ENCODE results near the gene PIGO.

The PIGO gene

GRCh38 chr9:35067056-35067455 is 29.3 kb downstream of the PIGO start:
- TF ChIP-seq, protein P1, sequence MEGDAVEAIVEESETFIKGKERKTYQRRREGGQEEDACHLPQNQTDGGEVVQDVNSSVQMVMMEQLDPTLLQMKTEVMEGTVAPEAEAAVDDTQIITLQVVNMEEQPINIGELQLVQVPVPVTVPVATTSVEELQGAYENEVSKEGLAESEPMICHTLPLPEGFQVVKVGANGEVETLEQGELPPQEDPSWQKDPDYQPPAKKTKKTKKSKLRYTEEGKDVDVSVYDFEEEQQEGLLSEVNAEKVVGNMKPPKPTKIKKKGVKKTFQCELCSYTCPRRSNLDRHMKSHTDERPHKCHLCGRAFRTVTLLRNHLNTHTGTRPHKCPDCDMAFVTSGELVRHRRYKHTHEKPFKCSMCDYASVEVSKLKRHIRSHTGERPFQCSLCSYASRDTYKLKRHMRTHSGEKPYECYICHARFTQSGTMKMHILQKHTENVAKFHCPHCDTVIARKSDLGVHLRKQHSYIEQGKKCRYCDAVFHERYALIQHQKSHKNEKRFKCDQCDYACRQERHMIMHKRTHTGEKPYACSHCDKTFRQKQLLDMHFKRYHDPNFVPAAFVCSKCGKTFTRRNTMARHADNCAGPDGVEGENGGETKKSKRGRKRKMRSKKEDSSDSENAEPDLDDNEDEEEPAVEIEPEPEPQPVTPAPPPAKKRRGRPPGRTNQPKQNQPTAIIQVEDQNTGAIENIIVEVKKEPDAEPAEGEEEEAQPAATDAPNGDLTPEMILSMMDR (IDR thresholded peaks at IDR 0.05; ENCODE audit: low read depth, low read length), result no peak
- DNase-seq (ENCODE audit: low read depth in 2 of 2), result no peak
- no peak overlapping the region for H3K4me3 ChIP-seq (replicated peaks in 1 of 2; ENCODE audit: low read depth in 2 of 2, low read length in 2 of 2)

DNA sequence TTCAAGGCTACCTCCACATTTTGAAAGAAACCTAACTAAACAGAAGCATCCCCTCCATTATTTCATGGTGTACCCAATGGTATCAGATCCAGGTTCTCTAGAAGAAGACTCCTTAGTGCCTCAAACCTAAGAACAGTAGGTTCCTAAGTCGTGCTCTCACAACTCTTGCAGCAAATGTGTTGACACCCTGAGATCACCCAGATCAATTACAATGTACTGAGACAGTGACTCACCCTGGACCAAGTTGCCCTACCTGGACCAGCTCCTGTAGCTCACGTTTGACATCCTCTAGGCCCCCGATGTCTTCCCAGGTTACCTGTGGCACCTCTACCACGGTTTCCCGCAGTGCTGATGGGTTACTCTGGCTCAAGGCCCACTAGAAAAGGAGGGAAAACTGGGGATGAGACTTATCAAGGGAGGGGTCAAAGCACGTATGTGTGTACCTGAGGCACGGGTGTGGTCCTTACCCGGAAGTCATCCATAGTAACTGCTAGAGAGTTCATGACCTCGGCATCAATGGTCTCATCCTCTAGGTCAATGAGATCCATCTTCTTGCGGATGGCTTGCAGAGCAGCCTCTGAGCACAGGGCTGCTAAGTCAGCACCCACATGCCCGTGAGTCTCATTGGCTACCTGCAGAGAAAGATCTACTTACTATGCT is 35.7 kb downstream of the PIGO start:
- no peak overlapping the region for H3K4me3 ChIP-seq (replicated peaks in 1 of 2; ENCODE audit: low read depth in 2 of 2, low read length in 2 of 2)
- TF ChIP-seq, protein P1 (IDR thresholded peaks at IDR 0.05; ENCODE audit: low read depth, low read length), result no peak
- no peak for DNase-seq (ENCODE audit: low read depth in 2 of 2)

GRCh38 chr9:35059438-35059837 is 37.0 kb downstream of the PIGO start:
- TF ChIP-seq, protein P1 (IDR thresholded peaks at IDR 0.05; ENCODE audit: low read depth, low read length), result no peak
- no peak overlapping the region for H3K4me3 ChIP-seq (replicated peaks in 1 of 2; ENCODE audit: low read depth in 2 of 2, low read length in 2 of 2)
- DNase-seq (ENCODE audit: low read depth in 2 of 2), result no peak

DNA sequence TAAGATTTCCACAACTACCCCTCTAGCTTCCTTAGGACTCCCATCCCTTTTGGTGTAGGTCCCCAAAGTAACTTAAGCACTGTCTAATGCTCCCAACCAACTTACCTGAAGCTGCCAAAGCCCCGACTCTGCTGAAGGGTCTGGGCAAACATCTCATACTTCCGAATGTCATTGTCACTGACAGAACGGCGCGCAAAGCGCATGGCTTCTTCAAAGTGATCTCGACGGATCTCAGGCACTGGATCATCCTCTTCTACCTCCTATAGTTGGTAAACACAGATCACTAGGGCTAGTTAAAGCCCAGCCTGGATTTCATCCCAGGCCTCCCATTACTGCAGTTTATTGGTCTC is 39.1 kb downstream of the PIGO start:
- TF ChIP-seq, protein P1 (IDR thresholded peaks at IDR 0.05; ENCODE audit: low read depth, low read length), result no peak
- H3K4me3 ChIP-seq (replicated peaks in 1 of 2; ENCODE audit: low read depth in 2 of 2, low read length in 2 of 2), result no peak overlapping the region
- DNase-seq (ENCODE audit: low read depth in 2 of 2), result no peak

DNA sequence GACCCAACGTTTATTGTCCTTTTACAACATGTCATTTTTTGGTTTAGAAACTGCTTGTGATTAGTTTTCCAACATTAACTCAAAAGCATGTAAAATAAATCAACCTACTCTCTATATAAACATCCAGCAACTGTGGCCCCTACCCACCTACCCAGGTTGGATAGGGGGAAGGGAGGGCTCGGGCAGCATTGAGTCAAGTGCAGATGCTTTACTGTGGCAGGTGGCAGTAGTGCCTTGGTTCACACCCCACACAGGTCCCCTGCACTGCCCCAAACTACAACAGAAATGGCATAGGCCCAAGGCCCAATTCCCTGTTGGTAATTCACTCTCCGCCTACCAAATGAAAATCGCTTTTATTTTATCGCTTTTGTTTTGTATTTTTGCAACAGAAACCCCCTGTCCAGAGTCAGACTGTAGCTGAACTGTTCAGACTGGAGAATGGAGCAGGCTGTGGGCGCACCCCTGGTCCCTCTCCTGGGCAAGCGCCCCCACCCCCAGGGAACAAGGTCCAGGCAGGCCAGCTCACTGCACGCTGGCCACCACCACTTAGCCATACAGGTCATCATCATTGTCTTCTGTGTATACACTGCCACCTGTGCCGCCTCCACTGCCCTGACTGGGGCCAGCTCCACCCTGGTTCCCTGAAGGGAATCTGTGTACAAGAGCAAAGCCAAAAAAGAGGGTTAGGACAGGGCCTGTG is 39.7 kb downstream of the PIGO start:
- TF ChIP-seq, protein P1 (IDR thresholded peaks at IDR 0.05; ENCODE audit: low read depth, low read length), result no peak
- DNase-seq (ENCODE audit: low read depth in 2 of 2), result no peak
- H3K4me3 ChIP-seq (replicated peaks in 1 of 2; ENCODE audit: low read depth in 2 of 2, low read length in 2 of 2), result no peak overlapping the region

DNA sequence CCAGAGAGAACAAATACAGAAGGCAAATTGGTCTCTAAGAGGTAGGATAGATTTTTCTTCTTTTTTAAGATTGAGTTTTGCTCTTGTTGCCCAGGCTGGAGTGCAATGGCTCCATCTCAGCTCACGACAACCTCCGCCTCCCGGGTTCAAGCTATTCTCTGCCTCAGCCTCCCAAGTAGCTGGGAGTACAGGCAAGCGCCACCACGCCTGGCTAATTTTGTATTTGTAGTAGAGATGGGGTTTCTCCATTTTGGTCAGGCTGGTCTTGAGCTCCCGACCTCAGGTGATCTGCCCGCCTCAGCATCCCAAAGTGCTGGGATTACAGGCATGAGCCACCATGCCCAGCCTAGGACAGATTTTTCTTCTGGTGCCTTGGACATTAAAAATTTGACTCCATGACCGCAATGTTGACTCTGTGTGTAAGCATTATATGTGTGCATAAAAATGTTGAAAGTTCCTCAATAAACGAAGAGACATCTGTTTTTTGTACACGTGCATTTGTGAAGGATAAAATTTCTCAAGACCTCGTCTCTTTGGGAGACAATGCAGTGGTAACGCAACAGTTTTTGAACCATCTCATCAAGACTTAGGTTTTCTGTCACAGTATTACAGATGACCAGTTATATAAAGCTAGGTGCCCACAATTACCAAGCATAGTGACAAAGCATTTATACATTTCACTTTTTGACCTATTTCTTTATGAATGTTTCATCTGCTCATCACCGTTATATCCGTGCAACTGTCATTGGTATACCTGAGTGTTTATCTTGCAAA is 41.3 kb downstream of the PIGO start:
- DNase-seq (ENCODE audit: low read depth in 2 of 2), result no peak
- TF ChIP-seq, protein P1 (IDR thresholded peaks at IDR 0.05; ENCODE audit: low read depth, low read length), result no peak
- no peak overlapping the region for H3K4me3 ChIP-seq (replicated peaks in 1 of 2; ENCODE audit: low read depth in 2 of 2, low read length in 2 of 2)

All from cardiac fibroblast (primary cell).